ENCODE data around the gene OGDHL. TPM values are rescaled to one million over a fixed set of nuclear protein-coding genes. Genes with fewer than 3 reads are reported as not detected.

Gene OGDHL
- total and polyA plus RNA-seq, 9 of the 15 experiments (the other 6 are each of a cell fraction or from before 2014, with no cell fraction given) = 0.01 to 1.8 (median 0.91) TPM

GRCh38 chr10:49739426-49739825, 22.7 kb downstream of the OGDHL start (continued):
- no peak for TF ChIP-seq RAD51 (IDR thresholded peaks at IDR 0.05; ENCODE audit: borderline replicate concordance, low read depth)

- ChIA-PET POLR2A (no interaction called here), CTCF (ENCODE audit: low intra/inter-chr PET ratio) (no interaction called here)
- no peak for ATAC-seq
- Histone ChIP-seq H3K79me2 (ENCODE audit: control insufficient read depth, insufficient read depth, low read length) (no peaks in the 10 kb centered on the region), H3K9ac (ENCODE audit: insufficient read depth in 1 of 2, low read depth in 2 of 2, low read length in 2 of 2) (no peak overlapping the region), H4K20me1 (replicated peaks; ENCODE audit: control insufficient read depth, insufficient read depth, low read length) (peaks cover 30% of the 10 kb centered on the region), H3K9me3 (replicated peaks; ENCODE audit: control insufficient read depth, insufficient read depth, low read depth, low read length) (no peaks in the 10 kb centered on the region), H3K4me2 (ENCODE audit: insufficient read depth, low read length) (no peak overlapping the region), H3K36me3 (ENCODE audit: control insufficient read depth, insufficient read depth, low read length) (no peaks in the 10 kb centered on the region), H3K9me1 (ENCODE audit: control insufficient read depth, insufficient read depth, low read length) (no peaks in the 10 kb centered on the region), H3K27me3 (ENCODE audit: control insufficient read depth in 2 of 2, insufficient read depth in 2 of 2, low read length in 2 of 2) (peaks cover 0 to 48% of the 10 kb centered on the region in 2 experiments; a peak in 3 of 5 replicates), H2AFZ (ENCODE audit: low read depth, low read length) (no peak overlapping the region), H3K4me3 (no peak overlapping the region), H3K27ac (ENCODE audit: extremely low read depth, low read depth, low read length) (no peak overlapping the region; the same call in 2 of the 3 replicates), H3K4me1 (replicated peaks in 1 of 2; ENCODE audit: control insufficient read depth in 2 of 2, insufficient read depth in 2 of 2, low read length in 2 of 2) (peaks cover 0 to 12% of the 10 kb centered on the region in 2 experiments; a peak in 2 of 5 replicates)
- DNase-seq (ENCODE audit: extremely low read depth in 1 of 4, low spot score in 3 of 4) = no peak
- BruUV-seq (replicated peaks) = no TSS peak
- under 1% methylated on average over 10 of the region's 10 CpGs for WGBS (ENCODE audit: insufficient coverage, low coverage, missing lambda C conversion rate)
- intact Hi-C loops (cut with micrococcal nuclease) = no loop called here
- in situ Hi-C loops (cut with MboI) = no loop called here
- no peak for FAIRE-seq
- TF ChIP-seq SP1 (CRISPR knock-in tag; IDR thresholded peaks at IDR 0.05) (no peak), ATF4 (CRISPR knock-in tag; IDR thresholded peaks at IDR 0.05) (no peak), ZNF140 (CRISPR knock-in tag; IDR thresholded peaks at IDR 0.05) (no peak), KLF13 (tag; IDR thresholded peaks at IDR 0.05; ENCODE audit: borderline replicate concordance, low read depth) (no peak), KLF16 (IDR thresholded peaks at IDR 0.05) (no peak), TOE1 (IDR thresholded peaks at IDR 0.05; ENCODE audit: borderline replicate concordance) (no peak), TOE1 (CRISPR knock-in tag; IDR thresholded peaks at IDR 0.05; ENCODE audit: borderline replicate concordance, low read depth) (no peak), HSF4 (CRISPR knock-in tag; IDR thresholded peaks at IDR 0.05; ENCODE audit: borderline replicate concordance) (no peak), NKRF (IDR thresholded peaks at IDR 0.05; ENCODE audit: borderline replicate concordance) (no peak), ETV1 (tag; conservative IDR thresholded peaks at IDR 0.05; ENCODE audit: low read depth) (no peak), ATF7 (IDR thresholded peaks at IDR 0.05) (no peak), RFX5 (IDR thresholded peaks at IDR 0.05; ENCODE audit: low read depth, low read length) (no peak), ZNF668 (CRISPR knock-in tag; IDR thresholded peaks at IDR 0.05) (no peak), HES1 (IDR thresholded peaks at IDR 0.05; ENCODE audit: low read depth) (no peak)
- TF ChIP-seq, protein P1, sequence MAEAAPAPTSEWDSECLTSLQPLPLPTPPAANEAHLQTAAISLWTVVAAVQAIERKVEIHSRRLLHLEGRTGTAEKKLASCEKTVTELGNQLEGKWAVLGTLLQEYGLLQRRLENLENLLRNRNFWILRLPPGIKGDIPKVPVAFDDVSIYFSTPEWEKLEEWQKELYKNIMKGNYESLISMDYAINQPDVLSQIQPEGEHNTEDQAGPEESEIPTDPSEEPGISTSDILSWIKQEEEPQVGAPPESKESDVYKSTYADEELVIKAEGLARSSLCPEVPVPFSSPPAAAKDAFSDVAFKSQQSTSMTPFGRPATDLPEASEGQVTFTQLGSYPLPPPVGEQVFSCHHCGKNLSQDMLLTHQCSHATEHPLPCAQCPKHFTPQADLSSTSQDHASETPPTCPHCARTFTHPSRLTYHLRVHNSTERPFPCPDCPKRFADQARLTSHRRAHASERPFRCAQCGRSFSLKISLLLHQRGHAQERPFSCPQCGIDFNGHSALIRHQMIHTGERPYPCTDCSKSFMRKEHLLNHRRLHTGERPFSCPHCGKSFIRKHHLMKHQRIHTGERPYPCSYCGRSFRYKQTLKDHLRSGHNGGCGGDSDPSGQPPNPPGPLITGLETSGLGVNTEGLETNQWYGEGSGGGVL (CRISPR knock-in tag; IDR thresholded peaks at IDR 0.05) = no peak
These were observed 23.3 kb downstream of the OGDHL start for GRCh38 chr10:49738616-49739360.

Measured in K562 (cell line).